NOMO-1 treated with dmso at 0.1 percent for 144 hours (cell line): Measurements from ENCODE around the gene ZDHHC6.
"Not testable (repeated sequence)": the region's sequence is repeated elsewhere in the genome, so short reads cannot be mapped to it uniquely, and the experiment has no call there.

Source experiments
- DNase-seq: peaks from one replicate; lab custom pipeline; 2025; ENCODE audit not compliant: unreplicated experiment; lab: John Stamatoyannopoulos, UW

Gene ZDHHC6

GRCh38 chr10:112393341-112393740 lies 53.4 kb downstream of the ZDHHC6 start:
- no peak for DNase-seq

- DNase-seq = no peak
Observed at GRCh38 chr10:112390125-112390703, 56.5 kb downstream of the ZDHHC6 start.

GRCh38 chr10:112389271-112389822 lies 57.4 kb downstream of the ZDHHC6 start:
- peak; percentile 60 for DNase-seq

GRCh38 chr10:112388548-112388947 lies 58.2 kb downstream of the ZDHHC6 start:
- no peak for DNase-seq

- DNase-seq = not testable (repeated sequence)
Observed at GRCh38 chr10:112388056-112388455, 58.7 kb downstream of the ZDHHC6 start.

GRCh38 chr10:112385201-112385600 lies 61.5 kb downstream of the ZDHHC6 start:
- no peak for DNase-seq

GRCh38 chr10:112384141-112384540 lies 62.6 kb downstream of the ZDHHC6 start:
- no peak for DNase-seq

GRCh38 chr10:112383325-112383724 lies 63.4 kb downstream of the ZDHHC6 start:
- DNase-seq = no peak

GRCh38 chr10:112382515-112383235 lies 64.0 kb downstream of the ZDHHC6 start:
- DNase-seq = no peak
